Stomach (tissue), 9 donors: ENCODE data around the gene CLOCK. TPM values are rescaled to one million over a fixed set of nuclear protein-coding genes. Genes with fewer than 3 reads are reported as not detected.
A peak's percentile ranks its signal among the peaks of the same experiment; 100 is the strongest.

Source experiments
- DNase-seq, 2 donors: peaks; one replicate each; pipeline versions ENCODE4 v3.0.0 to v3.0.0-alpha.2; 2013 to 2019
- H3K27ac ChIP-seq, 5 donors: fragments of 200-600 bp in 4 of 5; sonication (generic) in 4 of 5; one replicate each; pipeline ENCODE4 v1.5.1; 2013 to 2019; ENCODE audit warnings: mild to moderate bottlenecking in 1 of 5, moderate library complexity in 1 of 5
- H3K27me3 ChIP-seq, 3 donors: fragments of 200-600 bp; sonication (generic); one replicate each; pipeline ENCODE4 v1.5.1; 2017 to 2019; ENCODE audit warnings: mixed run types in 1 of 3
- H3K36me3 ChIP-seq, 4 donors: fragments of 200-600 bp; sonication (generic); 1 replicate in 3 of 4; 2 replicates in 1 of 4; pipeline ENCODE4 v1.5.1; 2016 to 2019
- H3K4me1 ChIP-seq, 4 donors: fragments of 200-600 bp; sonication (generic); one replicate each; pipeline ENCODE4 v1.5.1; 2016 to 2019
- H3K4me3 ChIP-seq, 4 donors: fragments of 200-600 bp; sonication (generic) in 3 of 4; one replicate each; pipeline ENCODE4 v1.5.1; 2016 to 2019; ENCODE audit warnings: mild to moderate bottlenecking in 1 of 4
- H3K9me3 ChIP-seq, 4 donors: fragments of 200-600 bp; sonication (generic); one replicate each; pipeline ENCODE4 v1.5.1; 2016 to 2019
- CTCF ChIP-seq, 7 experiments: fragments of 450-650 bp in 4 of 7; fragments of 200-600 bp in 3 of 7; sonication (generic) in 3 of 7; IDR thresholded peaks; one replicate each; pipeline ENCODE4 v1.5.1; 2016 to 2019; ENCODE audit warnings: antibody characterized with exemption in 7 of 7, control low read depth in 2 of 7, mild to moderate bottlenecking in 1 of 7
- EP300 ChIP-seq: sonication (generic); formaldehyde crosslinking; IDR thresholded peaks from one replicate; pipeline ENCODE4 v1.6.1; 2017; ENCODE audit warnings: antibody characterized with exemption
- POLR2A ChIP-seq, 4 donors: fragments of 450-650 bp; IDR thresholded peaks; one replicate each; pipeline ENCODE4 v1.6.1; 2016; ENCODE audit warnings: antibody characterized with exemption in 4 of 4, control low read depth in 2 of 4, mild to moderate bottlenecking in 1 of 4, moderate library complexity in 1 of 4
- POLR2AphosphoS5 ChIP-seq, 3 donors: sonication (generic); formaldehyde crosslinking; IDR thresholded peaks; one replicate each; pipeline ENCODE4 v1.6.1; 2016; ENCODE audit warnings: antibody characterized with exemption in 3 of 3
- WGBS, 5 donors: extraction: QIAGEN DNeasy Blood & Tissue Kit in 3 of 5; methylation state at CpG; one replicate each; pipeline versions ENCODE4 v1.1.5 to v1.1.7; 2013 to 2018; 5-methylcytosine and 5-hydroxymethylcytosine counted together
- intact Hi-C: fragments of 100-400 bp; cut with DNase I; formaldehyde crosslinking; loops from one replicate; pipeline ENCODE4 v1.15.1; 2023; ENCODE audit warnings: low total_unique reads
- polyA plus RNA-seq, 3 donors: library from polyadenylated mRNA; stranded (reverse); fragments of 200-250 nt; gene quantifications; one replicate each; pipeline ENCODE4 v1.2.3, GENCODE V29; 2013
- total RNA-seq, 5 donors: library from RNA; depleted of rRNA; stranded (reverse); fragments of >200 nt; gene quantifications; one replicate each; pipeline versions ENCODE4 v1.1.0 to v1.2.3, GENCODE V29; 2014 to 2016
- donor health status: healthy with polysubstance abuse.
- donor health status: Bipolar disorder and iron deficiency.
- donor health status: healthy.

The CLOCK gene
- total and polyA plus RNA-seq, 8 donors: 3.2 to 123 (median 21.4) TPM

- H3K4me3 ChIP-seq: no peak overlapping the region
- H3K36me3 ChIP-seq: peaks cover 13 to 60% (median 45%) of the 10 kb centered on the region in 4 donors
- H3K9me3 ChIP-seq: no peaks in the 10 kb centered on the region
- TF ChIP-seq POLR2A (IDR thresholded peaks at IDR 0.05): no peak
- no peak for TF ChIP-seq CTCF (IDR thresholded peaks at IDR 0.05)
- TF ChIP-seq POLR2AphosphoS5 (IDR thresholded peaks at IDR 0.05): no peak
- no peak for TF ChIP-seq EP300
- DNase-seq: no peak
- WGBS, 5 donors: 79 to 91% (median 82%) methylated on average over 3 of the region's 3 CpGs
- H3K27me3 ChIP-seq: no peaks in the 10 kb centered on the region
- no peak overlapping the region for H3K27ac ChIP-seq
- H3K4me1 ChIP-seq: peaks cover 6 to 73% (median 28%) of the 10 kb centered on the region in 4 donors
- intact Hi-C loops: no loop called here
Observed at GRCh38 chr4:55405073-55405472, 141.6 kb downstream of the CLOCK start.

- intact Hi-C loops: loop anchor here (5.0 kb wide), 1 partner anchor 52 kb away; the partner anchor contains the start of gene SRD5A3
- Histone ChIP-seq H3K27me3 (no peaks in the 10 kb centered on the region), H3K36me3 (peaks cover 4 to 33% (median 17%) of the 10 kb centered on the region in 4 donors), H3K9me3 (no peaks in the 10 kb centered on the region), H3K4me1 (peaks cover 28 to 57% (median 43%) of the 10 kb centered on the region in 4 donors), H3K27ac (peak overlapping the region in 4 of 5 donors; percentile 3 to 99 (median 96)), H3K4me3 (peak overlapping the region in 2 of 4 donors; percentile 68 to 76)
- DNase-seq: no peak
- WGBS, 5 donors: 69 to 94% (median 86%) methylated on average over 1 of the region's 1 CpG
- TF ChIP-seq EP300: no peak
- TF ChIP-seq POLR2A (IDR thresholded peaks at IDR 0.05): no peak
- TF ChIP-seq POLR2AphosphoS5 (IDR thresholded peaks at IDR 0.05): no peak
Observed at GRCh38 chr4:55399581-55399980, 147.1 kb downstream of the CLOCK start.

GRCh38 chr4:55398966-55399365 lies 147.7 kb downstream of the CLOCK start:
- intact Hi-C loops: loop anchor here (5.0 kb wide), 1 partner anchor 52 kb away; the partner anchor contains the start of gene SRD5A3
- Histone ChIP-seq H3K27me3 (no peaks in the 10 kb centered on the region), H3K36me3 (peaks cover 4 to 27% (median 12%) of the 10 kb centered on the region in 4 donors), H3K9me3 (no peaks in the 10 kb centered on the region), H3K27ac (peak overlapping the region in 4 of 5 donors; percentile 95 to 99 (median 96)), H3K4me1 (peaks cover 28 to 58% (median 43%) of the 10 kb centered on the region in 4 donors), H3K4me3 (peak overlapping the region in 3 of 4 donors; percentile 68 to 76 (median 76))
- peak in 1 of 2 donors; percentile 12 for DNase-seq
- 31 to 41% (median 40%) methylated on average over 3 of the region's 3 CpGs for WGBS, 5 donors
- TF ChIP-seq POLR2A (IDR thresholded peaks at IDR 0.05) (no peak), EP300 (no peak), POLR2AphosphoS5 (IDR thresholded peaks at IDR 0.05) (no peak), CTCF (IDR thresholded peaks at IDR 0.05) (no peak)

- intact Hi-C loops: loop anchor here (5.0 kb wide), 1 partner anchor 51 kb away; the partner anchor contains the start of gene SRD5A3
- Histone ChIP-seq H3K27me3 (no peaks in the 10 kb centered on the region), H3K36me3 (peaks cover under 1 to 22% (median 8%) of the 10 kb centered on the region in 4 donors), H3K4me1 (peaks cover 28 to 55% (median 43%) of the 10 kb centered on the region in 4 donors), H3K4me3 (peak overlapping the region; percentile 68 to 76 (median 76)), H3K27ac (peak overlapping the region in 4 of 5 donors; percentile 95 to 99 (median 96)), H3K9me3 (no peaks in the 10 kb centered on the region)
- WGBS, 5 donors: 7 to 28% (median 17%) methylated on average over 1 of the region's 1 CpG
- TF ChIP-seq EP300 (no peak), POLR2A (IDR thresholded peaks at IDR 0.05) (no peak), POLR2AphosphoS5 (IDR thresholded peaks at IDR 0.05) (no peak), CTCF (IDR thresholded peaks at IDR 0.05) (no peak)
- DNase-seq: peak in 1 of 2 donors; percentile 23
Observed at GRCh38 chr4:55398461-55398860, 148.2 kb downstream of the CLOCK start.
